Measurements from ENCODE around the gene PLRG1.
A peak's percentile ranks its signal among the peaks of the same experiment; 100 is the strongest.
"Not testable (repeated sequence)": the region's sequence is repeated elsewhere in the genome, so short reads cannot be mapped to it uniquely, and the experiment has no call there.

PLRG1 gene

DNA sequence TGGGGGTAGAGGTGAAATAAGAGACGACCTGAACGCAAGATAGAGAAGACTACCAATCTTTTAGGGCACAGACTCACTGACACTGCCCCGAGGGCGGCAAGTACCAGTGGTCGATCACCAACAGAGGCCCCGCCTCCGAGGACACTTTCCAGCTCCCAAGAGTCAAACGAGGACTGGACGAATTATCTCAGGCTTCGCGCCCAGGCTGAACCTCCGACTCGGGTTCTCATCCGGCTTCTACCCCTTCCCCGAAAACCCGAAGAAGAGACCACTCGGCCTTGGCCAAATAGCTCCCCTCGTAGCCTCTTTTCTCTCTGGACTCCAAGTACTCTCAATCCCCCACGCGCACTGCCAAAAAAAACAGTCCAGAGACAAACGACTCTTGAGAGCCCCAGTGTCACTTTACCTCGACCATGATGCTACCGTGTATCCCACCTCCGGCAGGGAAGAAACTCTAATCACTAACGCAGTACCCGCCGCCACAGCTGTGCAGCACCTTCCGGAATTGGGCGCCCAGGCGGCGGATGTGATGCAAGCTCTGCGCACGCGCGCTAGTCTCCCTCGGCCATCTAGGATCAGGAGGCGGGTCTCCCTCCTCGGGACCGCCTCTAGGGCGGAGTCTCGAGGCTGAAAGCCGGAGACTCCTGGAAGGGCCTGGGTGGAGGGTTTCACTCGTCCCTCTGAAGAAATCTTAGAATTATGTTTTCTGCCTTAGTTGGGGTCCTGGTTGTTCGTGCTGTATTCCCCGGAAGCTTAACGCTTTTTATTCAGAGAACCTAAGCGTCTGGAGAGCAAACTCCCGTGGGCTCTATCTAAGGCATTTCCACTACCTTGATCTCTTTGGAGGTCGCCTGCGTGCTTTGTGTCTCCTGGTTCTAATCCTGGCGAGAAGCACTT lies at the start of gene PLRG1:
TSS of gene PLRG1 (minus strand) at position 507 of the 897 bp plus-strand sequence. CDS start at position 415, 92 bp downstream.
- peak; percentile 95 for DNase-seq

DNA sequence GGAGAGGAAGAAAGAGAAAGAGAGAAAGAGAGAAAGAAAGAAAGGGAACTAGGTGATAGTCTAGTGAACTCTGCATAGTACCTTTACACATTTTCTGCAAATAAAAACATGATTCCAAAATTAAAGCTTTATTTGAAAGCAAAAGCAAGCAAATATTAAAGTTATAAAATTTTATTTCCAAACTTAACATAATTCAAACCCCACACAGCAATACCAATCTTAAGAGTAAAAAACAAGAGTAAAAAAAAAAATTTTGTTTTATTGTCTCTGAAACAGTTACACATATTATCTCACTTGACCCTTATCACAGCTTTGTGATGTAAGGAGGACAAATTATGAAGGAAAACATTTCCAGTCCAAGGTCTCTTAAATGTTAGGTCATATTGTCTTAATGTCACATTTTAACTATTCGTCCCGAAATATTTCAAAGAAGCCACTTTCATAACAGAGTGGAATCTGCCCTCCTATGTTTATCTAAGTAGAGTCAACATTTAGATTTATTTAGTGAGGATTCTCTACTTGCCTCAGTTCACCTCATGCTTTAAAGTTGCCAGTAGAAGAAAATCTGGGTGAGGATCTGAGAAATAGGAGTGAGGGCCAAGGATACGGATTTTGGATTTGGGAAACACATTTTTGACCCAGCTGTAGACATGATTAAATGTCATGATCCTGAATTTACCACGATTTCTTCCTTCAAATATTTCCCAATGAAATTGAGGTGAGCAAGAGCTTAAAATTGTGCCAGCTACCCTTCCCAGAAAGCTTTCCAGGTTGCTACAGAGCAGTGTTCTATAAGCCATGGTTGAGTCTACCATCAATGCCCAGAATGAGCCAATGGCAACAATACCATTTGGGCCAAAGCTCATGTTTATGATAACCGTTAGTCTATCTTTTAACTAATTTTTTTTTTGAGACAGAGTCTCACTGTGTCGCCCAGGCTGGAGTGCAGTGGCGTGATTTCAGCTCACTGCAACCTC lies 47.9 kb upstream of the PLRG1 start:
- DNase-seq: no peak

- DNase-seq: not testable (repeated sequence)
Measured at GRCh38 chr4:154597281-154597680, 47.1 kb upstream of the PLRG1 start.

DNA sequence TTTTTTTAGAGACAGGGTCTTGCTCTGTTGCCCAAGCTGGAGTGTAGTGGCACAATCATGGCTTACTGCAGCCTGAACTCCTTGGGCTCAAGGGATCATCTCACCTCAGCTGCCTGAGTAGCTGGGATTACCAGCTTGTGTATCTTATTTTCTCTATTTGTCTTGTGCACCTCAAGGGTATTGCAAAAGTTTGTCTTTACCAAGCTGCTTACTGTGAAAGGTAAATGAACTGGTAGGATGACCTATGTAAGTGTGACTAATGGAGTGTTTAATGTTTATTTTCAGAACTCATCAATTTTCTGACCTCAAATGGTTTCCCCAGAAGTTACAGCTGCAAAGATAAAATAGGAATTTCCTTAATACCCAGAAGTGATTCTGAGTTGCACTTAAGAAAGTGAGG lies 45.6 kb upstream of the PLRG1 start:
- DNase-seq: no peak

GRCh38 chr4:154594343-154594742 lies 44.1 kb upstream of the PLRG1 start:
- DNase-seq: not testable (repeated sequence)

DNA sequence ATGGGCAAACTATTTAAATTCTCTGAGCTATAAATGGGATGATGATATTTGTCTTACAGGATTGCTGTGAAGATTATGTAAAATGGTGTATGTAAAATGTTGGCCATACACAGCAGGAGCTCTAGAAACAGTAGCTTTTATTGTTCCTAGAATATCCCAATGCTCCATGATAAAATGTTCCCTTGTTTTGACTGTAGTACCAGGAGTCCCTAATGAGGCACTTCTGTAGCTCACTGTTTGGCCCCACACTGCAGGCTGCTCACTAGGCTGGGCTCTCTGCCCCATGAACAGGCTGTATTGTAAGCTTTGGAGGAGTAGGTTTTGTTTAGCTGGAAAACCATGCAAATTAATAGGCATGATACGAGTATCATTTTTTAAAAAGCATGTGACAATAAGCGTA lies 43.7 kb upstream of the PLRG1 start:
- no peak for DNase-seq

- DNase-seq: no peak
Measured at GRCh38 chr4:154591890-154592289, 41.7 kb upstream of the PLRG1 start.

DNA sequence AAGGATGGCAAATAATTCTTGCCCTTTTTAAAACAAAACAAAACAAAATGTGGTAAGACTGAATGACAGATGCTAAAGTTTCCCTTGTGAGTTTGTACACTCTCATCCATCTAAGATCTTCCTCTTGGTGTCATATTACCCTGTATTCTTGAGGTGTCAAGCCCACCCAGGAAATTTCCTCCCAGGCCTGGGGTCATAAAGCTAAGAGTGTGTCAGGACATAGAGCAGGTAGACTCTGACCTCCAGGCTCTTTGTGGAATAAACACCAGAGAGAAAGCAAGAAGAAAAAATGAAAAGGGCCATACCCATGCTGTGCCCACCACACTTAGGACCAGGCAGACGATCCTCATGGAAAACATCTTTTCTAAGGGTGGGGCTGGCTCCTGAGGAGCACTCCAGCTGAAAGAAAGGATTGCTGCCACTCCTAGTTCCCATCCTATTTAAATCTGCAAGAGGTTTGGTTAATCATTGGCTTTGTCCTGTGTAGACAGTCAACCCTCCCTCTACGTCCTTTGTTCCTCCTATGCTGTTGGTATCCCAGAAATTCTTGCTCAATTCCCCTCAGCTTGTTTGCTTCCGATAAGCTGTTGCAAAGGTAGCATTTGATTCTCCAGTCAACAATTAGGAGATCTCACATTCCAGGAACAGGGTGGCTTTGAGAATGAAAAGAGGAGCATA lies 40.3 kb upstream of the PLRG1 start, which contains the start of gene FGA:
TSS of gene FGA (minus strand) at position 414 of the 678 bp plus-strand sequence. CDS start at position 359, 55 bp downstream.
- DNase-seq: no peak

DNA sequence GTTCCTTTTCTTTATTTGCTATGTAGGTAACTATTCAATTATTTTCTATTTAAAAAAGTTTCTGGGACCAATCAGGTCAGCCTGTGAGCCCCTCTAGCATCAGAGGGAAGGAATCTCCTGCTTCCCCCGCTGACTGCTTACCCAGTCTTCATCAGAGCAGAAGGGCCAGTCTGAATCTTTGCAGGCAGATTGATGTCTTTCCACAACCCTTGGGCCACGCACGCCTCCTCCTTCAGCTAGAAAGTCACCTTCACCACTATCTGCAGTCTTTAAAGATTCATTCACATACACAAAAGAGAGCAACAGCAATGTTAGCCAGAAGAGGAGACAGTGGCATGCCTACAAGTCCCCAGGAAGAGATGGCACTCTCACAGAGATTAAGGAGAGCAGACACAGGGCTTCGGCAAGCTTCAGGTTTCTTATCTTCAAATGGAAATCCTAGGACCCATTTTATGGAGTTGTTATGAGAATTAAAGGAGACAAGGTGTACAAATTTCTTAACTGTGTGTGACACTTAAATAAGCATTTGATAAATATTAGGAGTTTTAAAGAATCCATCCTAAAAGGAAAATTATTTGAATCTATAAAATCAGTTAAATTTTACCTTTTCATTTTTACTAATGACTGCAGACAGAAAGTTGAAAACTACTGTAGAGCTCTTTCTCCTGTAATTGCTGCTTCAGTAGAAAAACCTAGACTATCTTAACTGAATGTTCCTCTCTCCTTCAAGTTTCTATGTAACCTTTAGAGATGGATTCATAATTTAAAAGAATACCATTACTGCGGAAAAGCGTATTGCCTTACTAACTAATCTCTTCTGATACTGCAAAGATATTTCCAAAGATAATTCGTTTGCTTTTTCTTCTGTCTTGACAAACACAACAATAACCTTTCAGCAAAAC lies 39.3 kb upstream of the PLRG1 start:
- DNase-seq: no peak

DNA sequence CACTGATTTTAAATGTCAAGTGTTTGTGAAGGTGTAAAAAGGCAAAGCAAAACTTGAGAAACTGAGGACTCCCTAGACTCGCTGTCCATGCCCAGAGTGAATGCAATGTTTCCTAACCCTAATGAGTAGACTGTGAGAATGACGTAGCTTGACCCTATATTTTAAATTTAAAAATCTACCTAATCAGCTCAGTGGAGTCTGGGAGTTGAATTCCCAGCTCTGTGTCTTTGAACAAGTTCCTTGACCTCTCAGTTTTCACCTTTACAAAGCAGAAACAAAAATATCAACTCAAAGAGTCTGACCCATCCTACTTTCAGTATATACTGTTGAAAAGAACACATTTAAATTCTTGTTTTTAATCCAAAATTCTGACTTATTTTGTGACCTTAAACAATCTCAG lies 38.0 kb upstream of the PLRG1 start:
- DNase-seq: no peak

DNA sequence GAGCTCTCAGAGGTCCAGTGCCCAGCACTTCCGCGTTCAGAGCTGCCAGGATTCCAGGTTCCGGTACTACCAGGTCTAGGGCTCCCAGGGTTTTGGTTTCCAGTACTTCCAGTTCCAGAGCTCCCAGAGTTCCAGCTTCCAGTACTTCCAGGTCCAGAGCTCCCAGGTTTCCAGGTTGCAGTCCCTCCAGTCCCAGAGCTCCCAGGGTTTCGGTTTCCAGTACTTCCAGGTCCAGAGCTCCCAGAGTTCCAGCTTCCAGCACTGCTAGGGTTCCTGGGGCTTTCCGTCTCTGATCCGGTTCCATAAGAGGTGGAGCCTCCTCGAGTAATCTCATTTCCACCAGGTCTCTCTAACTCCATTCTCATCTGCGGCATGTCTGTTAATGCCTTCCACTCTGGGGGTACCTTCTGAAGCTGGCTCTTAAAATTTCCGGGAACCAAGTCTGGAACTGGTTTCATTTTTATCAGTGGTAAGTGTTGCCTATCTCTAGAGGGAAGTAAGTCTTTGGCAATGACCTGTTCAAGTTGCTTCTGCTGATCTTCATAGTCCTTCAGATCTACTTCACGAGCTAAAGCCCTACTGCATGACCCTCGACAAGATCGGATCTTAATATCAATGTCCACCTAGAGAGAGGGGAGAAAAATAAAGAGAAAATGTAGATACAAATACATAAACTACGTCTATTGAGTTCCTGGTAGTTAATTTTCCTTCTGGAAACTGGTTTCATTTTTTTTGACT lies 36.3 kb upstream of the PLRG1 start:
- DNase-seq: no peak

GRCh38 chr4:154585369-154586018 lies 35.3 kb upstream of the PLRG1 start:
- DNase-seq: no peak

DNA sequence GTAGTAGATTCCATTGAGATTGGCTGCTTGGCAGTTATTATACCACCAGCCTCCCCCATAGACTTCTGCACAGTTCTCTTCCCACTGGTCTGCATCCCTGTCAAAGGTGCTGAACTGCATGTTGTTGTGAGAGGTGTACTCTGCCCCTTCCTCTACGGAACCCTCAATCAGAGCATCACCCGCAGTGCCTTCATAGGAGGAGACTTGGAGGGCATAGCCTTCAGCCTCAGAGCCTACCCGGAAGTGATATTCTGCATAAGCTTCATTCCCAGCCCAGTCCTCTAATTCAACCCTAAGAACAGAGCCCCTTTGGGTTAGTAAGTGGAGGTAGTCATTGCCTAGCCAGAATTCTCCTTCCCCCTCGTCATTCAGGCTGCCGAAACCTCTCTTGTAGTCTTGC lies 34.1 kb upstream of the PLRG1 start:
- no peak for DNase-seq

- no peak for DNase-seq
Measured at GRCh38 chr4:154583677-154584076, 33.5 kb upstream of the PLRG1 start.

GRCh38 chr4:154583230-154583629 lies 33.0 kb upstream of the PLRG1 start:
- no peak for DNase-seq

- DNase-seq: no peak
Measured at GRCh38 chr4:154582723-154583122, 32.5 kb upstream of the PLRG1 start.

GRCh38 chr4:154579927-154580326 lies 29.7 kb upstream of the PLRG1 start:
- no peak for DNase-seq

- DNase-seq: no peak
Measured at GRCh38 chr4:154578919-154579318, 28.7 kb upstream of the PLRG1 start.

- DNase-seq: no peak
Measured at GRCh38 chr4:154577324-154577723, 27.1 kb upstream of the PLRG1 start.

DNA sequence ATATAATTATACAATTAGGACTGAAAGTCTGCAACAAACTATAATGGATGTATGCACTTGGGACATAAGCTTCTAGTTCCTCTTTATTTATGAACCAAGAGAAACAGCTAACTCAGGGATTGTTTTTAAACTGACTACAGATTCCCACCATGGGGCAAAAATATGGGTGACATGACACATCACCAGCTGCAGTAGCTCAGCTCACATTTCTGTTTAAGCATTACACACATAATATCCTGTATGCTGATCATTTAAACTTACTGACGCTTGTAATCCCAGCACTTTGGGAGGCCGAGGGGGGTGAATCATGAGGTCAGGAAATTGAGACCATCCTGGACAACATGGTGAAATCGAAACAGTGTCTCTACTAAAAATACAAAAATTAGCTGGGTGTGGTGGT lies 24.1 kb upstream of the PLRG1 start:
- no peak for DNase-seq
